CD4-positive, alpha-beta T cell (primary cell): ENCODE results near the gene TSSK6. TPM values are rescaled to one million over a fixed set of nuclear protein-coding genes. Genes with fewer than 3 reads are reported as not detected.

Experiments used
- ATAC-seq: fragments of 200-7000 bp; cut with Tn5 transposase; one replicate; pipeline ENCODE4 v1.10.0; 2022; ENCODE audit warnings: mild to moderate bottlenecking; ENCODE audit not compliant: poor library complexity
- CTCF ChIA-PET: fragments of 350-600 bp; sonication (Branson Sonifier 250); formaldehyde crosslinking; loops from one replicate; lab custom pipeline; 2021; ENCODE audit warnings: antibody characterized with exemption, inconsistent platforms; lab: Charles Lee
- POLR2A ChIA-PET: fragments of 350-600 bp; sonication (Branson Sonifier 250); formaldehyde crosslinking; loops from one replicate; lab custom pipeline; 2021; ENCODE audit warnings: antibody characterized with exemption, inconsistent platforms; lab: Charles Lee
- DNase-seq, 14 experiments: peaks; one replicate each; pipeline ENCODE4 v3.0.0-alpha.2; 2013 to 2020; ENCODE audit warnings: mixed read lengths in 2 of 14
- H3K27ac ChIP-seq, 2 donors: one replicate each; pipeline versions ENCODE4 v1.5.1 to v1.7.0; 2013; ENCODE audit warnings: low read length in 2 of 2, low read depth in 1 of 2, mild to moderate bottlenecking in 1 of 2
- H3K27me3 ChIP-seq, 2 experiments: 1 replicate in 1 of 2; 2 replicates in 1 of 2; pipeline versions ENCODE4 v1.6.1 to v1.7.0; 2013; ENCODE audit warnings: low read length in 2 of 2, control low read depth in 1 of 2, mild to moderate bottlenecking in 1 of 2, moderate library complexity in 1 of 2; ENCODE audit not compliant: insufficient read depth in 2 of 2, control insufficient read depth in 1 of 2
- H3K36me3 ChIP-seq: one replicate; pipeline ENCODE4 v1.6.1; 2013; ENCODE audit warnings: low read length, control low read depth; ENCODE audit not compliant: insufficient read depth
- H3K4me1 ChIP-seq: one replicate; pipeline ENCODE4 v1.6.1; 2013; ENCODE audit warnings: low read length, control low read depth; ENCODE audit not compliant: insufficient read depth
- H3K4me3 ChIP-seq: one replicate; pipeline ENCODE4 v1.5.1; 2013; ENCODE audit warnings: mild to moderate bottlenecking, low read length, moderate library complexity
- H3K9me3 ChIP-seq, 2 experiments: 1 replicate in 1 of 2; 2 replicates in 1 of 2; pipeline versions ENCODE4 v1.6.1 to v1.7.0; 2013; ENCODE audit warnings: low read length in 2 of 2, mild to moderate bottlenecking in 2 of 2, control low read depth in 1 of 2, moderate library complexity in 1 of 2; ENCODE audit not compliant: control insufficient read depth in 1 of 2, insufficient read depth in 1 of 2
- H3K27ac Mint-ChIP-seq: one replicate; pipeline ENCODE4 v1.8.0; 2020; ENCODE audit warnings: mixed read lengths
- H3K27me3 Mint-ChIP-seq: one replicate; pipeline ENCODE4 v1.8.0; 2021; ENCODE audit warnings: mixed read lengths
- H3K36me3 Mint-ChIP-seq: one replicate; pipeline ENCODE4 v1.8.0; 2021; ENCODE audit warnings: low read depth, mixed read lengths
- H3K4me1 Mint-ChIP-seq: one replicate; pipeline ENCODE4 v1.8.0; 2021; ENCODE audit warnings: low read depth, mixed read lengths
- H3K4me3 Mint-ChIP-seq: one replicate; pipeline ENCODE4 v1.8.0; 2020; ENCODE audit warnings: mild to moderate bottlenecking, mixed read lengths
- H3K9me3 Mint-ChIP-seq: one replicate; pipeline ENCODE4 v1.8.0; 2020; ENCODE audit warnings: mixed read lengths
- intact Hi-C, 2 experiments: fragments of 100-400 bp; cut with DNase I in 1 of 2; cut with micrococcal nuclease in 1 of 2; formaldehyde crosslinking; loops; one replicate each; pipeline versions ENCODE4 v1.15.1 to v1.9.0; 2023 to 2025; cut with DNase I, micrococcal nuclease
- total RNA-seq, 174 experiments: library from RNA in 2 of 174; stranded (reverse) in 2 of 174; gene quantifications; one replicate each; pipeline ENCODE4 v1.2.3 and lab custom pipeline; 2021 to 2026
- TF ChIP-seq, protein P1 (sequence below): fragments of 200-600 bp; IDR thresholded peaks from one replicate; pipeline ENCODE4 v1.8.0; 2022; ENCODE audit warnings: antibody characterized with exemption, mild to moderate bottlenecking

Gene TSSK6
- total RNA-seq, 2 experiments from 2014 or later = 3.4 to 5.5 TPM

DNA sequence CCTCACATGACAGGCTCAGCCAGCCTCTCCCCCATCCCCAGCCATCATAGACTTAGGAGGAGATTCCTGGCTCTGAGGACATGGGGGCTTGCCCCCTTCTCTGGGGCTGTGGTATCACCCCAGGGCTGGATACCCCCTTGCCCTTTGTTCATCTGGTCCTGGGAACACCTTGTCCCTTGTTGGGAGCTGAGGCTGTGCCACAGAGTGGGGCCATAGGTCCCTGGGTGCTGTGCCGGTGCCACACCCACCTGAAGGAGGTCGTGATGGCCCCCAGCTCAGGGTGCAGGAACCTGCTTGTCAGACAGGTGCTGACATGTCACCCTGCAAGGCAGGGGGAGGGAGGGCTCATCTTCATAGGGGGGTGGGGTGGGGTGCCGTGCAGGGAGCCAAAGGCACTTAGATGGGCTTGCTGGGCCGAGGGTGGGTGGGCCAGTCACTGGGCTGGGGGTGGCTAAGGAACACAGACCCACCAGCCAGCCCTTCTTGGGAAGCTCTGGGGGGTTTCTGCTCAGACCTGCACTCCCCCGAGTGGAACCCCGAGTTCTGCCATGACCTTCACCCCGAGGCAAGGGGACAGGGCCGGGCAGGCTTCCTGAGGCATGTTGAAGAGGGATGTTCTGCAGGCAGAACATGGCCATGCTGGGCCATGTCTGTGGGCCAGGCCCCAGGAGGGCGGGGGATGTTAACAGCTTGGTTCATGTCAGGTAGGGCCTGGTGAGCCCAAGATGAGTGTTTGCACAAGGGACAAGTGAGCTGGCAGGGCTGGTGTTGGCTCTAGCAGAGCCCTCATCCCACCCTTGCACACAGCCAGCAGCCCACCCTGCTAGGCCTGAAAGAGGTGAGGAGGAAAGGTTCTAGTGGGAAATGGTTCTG, 28.0 kb downstream of the TSSK6 start:
- Histone ChIP-seq H3K27ac (peak overlapping the region; percentile 86 to 96), H3K27me3 (no peaks in the 10 kb centered on the region), H3K4me1 (peaks cover 70% of the 10 kb centered on the region), H3K36me3 (peaks cover 43% of the 10 kb centered on the region), H3K4me3 (no peak overlapping the region), H3K9me3 (no peaks in the 10 kb centered on the region)
- DNase-seq (no peak), ATAC-seq (no peak)
- H3K9me3 Mint-ChIP-seq = no peaks in the 10 kb centered on the region
- TF ChIP-seq, protein P1, sequence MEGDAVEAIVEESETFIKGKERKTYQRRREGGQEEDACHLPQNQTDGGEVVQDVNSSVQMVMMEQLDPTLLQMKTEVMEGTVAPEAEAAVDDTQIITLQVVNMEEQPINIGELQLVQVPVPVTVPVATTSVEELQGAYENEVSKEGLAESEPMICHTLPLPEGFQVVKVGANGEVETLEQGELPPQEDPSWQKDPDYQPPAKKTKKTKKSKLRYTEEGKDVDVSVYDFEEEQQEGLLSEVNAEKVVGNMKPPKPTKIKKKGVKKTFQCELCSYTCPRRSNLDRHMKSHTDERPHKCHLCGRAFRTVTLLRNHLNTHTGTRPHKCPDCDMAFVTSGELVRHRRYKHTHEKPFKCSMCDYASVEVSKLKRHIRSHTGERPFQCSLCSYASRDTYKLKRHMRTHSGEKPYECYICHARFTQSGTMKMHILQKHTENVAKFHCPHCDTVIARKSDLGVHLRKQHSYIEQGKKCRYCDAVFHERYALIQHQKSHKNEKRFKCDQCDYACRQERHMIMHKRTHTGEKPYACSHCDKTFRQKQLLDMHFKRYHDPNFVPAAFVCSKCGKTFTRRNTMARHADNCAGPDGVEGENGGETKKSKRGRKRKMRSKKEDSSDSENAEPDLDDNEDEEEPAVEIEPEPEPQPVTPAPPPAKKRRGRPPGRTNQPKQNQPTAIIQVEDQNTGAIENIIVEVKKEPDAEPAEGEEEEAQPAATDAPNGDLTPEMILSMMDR = no peak
- ChIA-PET CTCF (interaction anchor here (0.8 to 2.1 kb wide), 3 partner anchors 12 to 80 kb away, joined by 4 to 6 read pairs (median 5); no protein-coding TSS in a partner anchor), POLR2A (interaction anchor here (0.9 to 7.0 kb wide), 5 partner anchors 28 to 122 kb away, joined by 3 to 81 read pairs (median 7); partner anchors contain the start of gene GATAD2A)
- peak overlapping the region; percentile 99 for H3K27ac Mint-ChIP-seq
- no peaks in the 10 kb centered on the region for H3K27me3 Mint-ChIP-seq
- peaks cover 28% of the 10 kb centered on the region for H3K36me3 Mint-ChIP-seq
- peaks cover 61% of the 10 kb centered on the region for H3K4me1 Mint-ChIP-seq
- intact Hi-C loops = loop anchor here in 1 of 2 experiments (2.0 kb wide), 1 partner anchor 85 kb away; no protein-coding TSS in a partner anchor
- H3K4me3 Mint-ChIP-seq = peak overlapping the region; percentile 51

DNA sequence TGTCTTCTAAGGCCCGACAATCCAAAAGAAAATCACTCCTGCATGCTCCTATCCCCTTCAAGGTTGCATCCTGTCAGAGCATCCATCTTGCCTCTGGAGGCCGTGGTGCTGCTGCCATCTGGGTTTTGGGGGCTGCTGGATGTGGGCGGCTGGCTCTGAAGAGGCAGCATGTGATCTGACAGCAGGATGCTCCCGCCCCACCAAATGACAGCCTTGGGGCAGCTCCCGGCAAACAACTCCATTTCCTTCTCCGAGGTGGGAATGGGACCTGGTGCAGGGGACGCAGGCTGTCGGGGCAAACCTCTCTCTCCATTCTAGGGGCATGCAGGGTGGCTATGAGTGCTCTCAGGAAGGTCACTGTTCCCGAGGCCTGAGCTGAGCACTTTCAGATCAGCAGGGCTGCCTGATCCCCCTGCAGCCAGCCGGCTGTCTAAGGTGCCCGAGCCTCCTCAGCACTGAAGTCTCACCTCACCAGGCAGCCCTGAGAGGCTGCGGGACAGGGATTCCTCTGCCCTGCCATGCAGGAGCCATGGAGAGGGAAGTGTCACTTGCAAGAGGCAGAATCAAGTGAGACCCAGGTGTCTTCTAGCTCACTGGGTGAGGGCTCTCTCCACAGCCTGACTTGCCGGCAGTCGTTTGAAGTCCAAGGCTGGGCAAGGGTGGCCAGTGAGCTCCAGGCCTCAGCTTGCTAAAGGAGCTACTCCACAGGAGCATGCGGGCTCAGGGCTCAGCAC, 28.8 kb downstream of the TSSK6 start:
- Mint-ChIP-seq H3K27ac (peak overlapping the region; percentile 99), H3K27me3 (no peaks in the 10 kb centered on the region), H3K9me3 (no peaks in the 10 kb centered on the region), H3K36me3 (peaks cover 29% of the 10 kb centered on the region), H3K4me1 (peaks cover 63% of the 10 kb centered on the region), H3K4me3 (peak overlapping the region; percentile 34)
- Histone ChIP-seq H3K27me3 (no peaks in the 10 kb centered on the region), H3K4me3 (no peak overlapping the region), H3K27ac (peak overlapping the region; percentile 68 to 86), H3K9me3 (no peaks in the 10 kb centered on the region), H3K4me1 (peaks cover 76% of the 10 kb centered on the region), H3K36me3 (peaks cover 40% of the 10 kb centered on the region)
- CTCF ChIA-PET = no interaction called here
- TF ChIP-seq, protein P1 = no peak
- POLR2A ChIA-PET = interaction anchor here (1.1 to 7.0 kb wide), 3 partner anchors 27 to 121 kb away, joined by 4 to 81 read pairs (median 7); partner anchors contain the start of gene GATAD2A
- DNase-seq (no peak), ATAC-seq (no peak)
- intact Hi-C loops = loop anchor here in 1 of 2 experiments (2.0 kb wide), 1 partner anchor 84 kb away; no protein-coding TSS in a partner anchor

DNA sequence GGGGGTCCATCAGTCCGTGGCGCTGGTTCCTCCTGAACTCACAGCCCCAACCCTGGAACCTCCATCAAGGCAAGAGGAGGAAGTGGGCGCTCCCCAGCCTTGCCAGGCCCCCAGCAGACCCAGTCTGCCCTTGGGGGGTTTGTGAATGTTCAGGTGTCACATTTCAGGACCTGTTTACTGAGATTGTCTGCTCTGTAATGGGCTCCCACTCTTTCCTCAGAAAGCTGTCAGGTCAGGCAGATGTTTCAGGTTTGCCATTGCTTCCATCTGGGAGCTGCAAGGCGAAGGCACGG, 29.4 kb downstream of the TSSK6 start:
- no peaks in the 10 kb centered on the region for H3K27me3 ChIP-seq
- H3K36me3 Mint-ChIP-seq = peaks cover 30% of the 10 kb centered on the region
- DNase-seq = no peak
- no peaks in the 10 kb centered on the region for H3K9me3 ChIP-seq
- no peak for ATAC-seq
- no peak overlapping the region for H3K4me3 Mint-ChIP-seq
- peaks cover 65% of the 10 kb centered on the region for H3K4me1 Mint-ChIP-seq
- ChIA-PET POLR2A (interaction anchor here (7.0 kb wide), 1 partner anchor 120 kb away, joined by 81 read pairs; no protein-coding TSS in a partner anchor), CTCF (no interaction called here)
- H3K4me3 ChIP-seq = no peak overlapping the region
- H3K9me3 Mint-ChIP-seq = no peaks in the 10 kb centered on the region
- intact Hi-C loops = loop anchor here in 1 of 2 experiments (2.0 kb wide), 1 partner anchor 83 kb away; no protein-coding TSS in a partner anchor
- peak overlapping the region; percentile 68 to 86 for H3K27ac ChIP-seq
- TF ChIP-seq, protein P1 = no peak
- no peaks in the 10 kb centered on the region for H3K27me3 Mint-ChIP-seq
- H3K4me1 ChIP-seq = peaks cover 80% of the 10 kb centered on the region
- peaks cover 42% of the 10 kb centered on the region for H3K36me3 ChIP-seq
- H3K27ac Mint-ChIP-seq = peak overlapping the region; percentile 99
